ENCODE data around the gene HOXA7.

The HOXA7 gene

GRCh38 chr7:27156508-27156898 lies at the start of gene HOXA7:
HOXA7 (minus strand) TSS chr7:27156675; CDS start chr7:27156545, 130 bp downstream.
- DNase-seq, result no peak

- DNase-seq, result no peak
Observed at GRCh38 chr7:27205325-27206280, 49.1 kb upstream of the HOXA7 start.

- no peak for DNase-seq
Observed at GRCh38 chr7:27204851-27205322, 48.4 kb upstream of the HOXA7 start.

- no peak for DNase-seq
Observed at GRCh38 chr7:27203964-27204594, 47.6 kb upstream of the HOXA7 start.

- no peak for DNase-seq
Observed at GRCh38 chr7:27203365-27203953, 47.0 kb upstream of the HOXA7 start.

GRCh38 chr7:27202862-27203134 lies 46.3 kb upstream of the HOXA7 start:
- no peak for DNase-seq

GRCh38 chr7:27202018-27202861 lies 45.8 kb upstream of the HOXA7 start:
- no peak for DNase-seq

GRCh38 chr7:27201580-27202017 lies 45.1 kb upstream of the HOXA7 start:
- no peak for DNase-seq

GRCh38 chr7:27200761-27201579 lies 44.5 kb upstream of the HOXA7 start:
- no peak for DNase-seq

- DNase-seq, result peak; percentile 42
Observed at GRCh38 chr7:27199849-27200760, 43.6 kb upstream of the HOXA7 start, which contains the start of gene HOXA13. HOXA13 (minus strand) TSS chr7:27200091; CDS start chr7:27200077, 14 bp downstream.

GRCh38 chr7:27198871-27199801 lies 42.7 kb upstream of the HOXA7 start:
- no peak for DNase-seq

GRCh38 chr7:27198138-27198841 lies 41.8 kb upstream of the HOXA7 start:
- no peak for DNase-seq

- no peak for DNase-seq
Observed at GRCh38 chr7:27197137-27198042, 40.9 kb upstream of the HOXA7 start.

- peak; percentile 87 for DNase-seq
Observed at GRCh38 chr7:27196287-27196767, 39.9 kb upstream of the HOXA7 start.

GRCh38 chr7:27194686-27195379 lies 38.4 kb upstream of the HOXA7 start:
- no peak for DNase-seq

- DNase-seq, result no peak
Observed at GRCh38 chr7:27194002-27194352, 37.5 kb upstream of the HOXA7 start.

Data from activated CD8-positive, alpha-beta memory T cell treated with anti-CD3 and anti-CD28 coated beads, Interleukin-2, amount 50 U/mL, for 4 hours (primary cell).